NCI-H345 (cell line): ENCODE measurements around the gene EPS8L3.
A peak's percentile ranks its signal among the peaks of the same experiment; 100 is the strongest.

Source experiments
- DNase-seq: peaks from one replicate; lab custom pipeline; 2025; lab: John Stamatoyannopoulos, UW

EPS8L3 gene

GRCh38 chr1:109793089-109793485 lies 29.4 kb upstream of the EPS8L3 start:
- DNase-seq: no peak

GRCh38 chr1:109792056-109792831 lies 28.5 kb upstream of the EPS8L3 start:
- DNase-seq: no peak

GRCh38 chr1:109791495-109792043 lies 27.8 kb upstream of the EPS8L3 start:
- no peak for DNase-seq

GRCh38 chr1:109790735-109791494 lies 27.2 kb upstream of the EPS8L3 start:
- DNase-seq: no peak

- DNase-seq: no peak
These were observed 26.6 kb upstream of the EPS8L3 start for GRCh38 chr1:109790329-109790728.

GRCh38 chr1:109789551-109790180 lies 25.9 kb upstream of the EPS8L3 start:
- no peak for DNase-seq

GRCh38 chr1:109788695-109789521 lies 25.2 kb upstream of the EPS8L3 start:
- no peak for DNase-seq

GRCh38 chr1:109787845-109788601 lies 24.3 kb upstream of the EPS8L3 start:
- no peak for DNase-seq

GRCh38 chr1:109787211-109787844 lies 23.6 kb upstream of the EPS8L3 start:
- no peak for DNase-seq

- DNase-seq: peak; percentile 7
These were observed 22.9 kb upstream of the EPS8L3 start for GRCh38 chr1:109786531-109787021.

GRCh38 chr1:109786112-109786480 lies 22.4 kb upstream of the EPS8L3 start:
- no peak for DNase-seq

- DNase-seq: no peak
These were observed 21.9 kb upstream of the EPS8L3 start for GRCh38 chr1:109785446-109786111.

GRCh38 chr1:109784551-109785252 lies 21.0 kb upstream of the EPS8L3 start:
- DNase-seq: peak; percentile 42

GRCh38 chr1:109783436-109783835 lies 19.7 kb upstream of the EPS8L3 start:
- DNase-seq: no peak

- DNase-seq: no peak
These were observed 19.2 kb upstream of the EPS8L3 start for GRCh38 chr1:109782927-109783326.

GRCh38 chr1:109782514-109782913 lies 18.8 kb upstream of the EPS8L3 start:
- DNase-seq: no peak

- no peak for DNase-seq
These were observed 18.1 kb upstream of the EPS8L3 start for GRCh38 chr1:109781806-109782205.

GRCh38 chr1:109780982-109781381 lies 17.3 kb upstream of the EPS8L3 start:
- no peak for DNase-seq

- DNase-seq: no peak
These were observed 14.4 kb upstream of the EPS8L3 start for GRCh38 chr1:109777980-109778625.
